ENCODE results near the gene SLC7A4.

Gene SLC7A4

GRCh38 chr22:20980523-20980922, 51.8 kb downstream of the SLC7A4 start:
- DNase-seq = no peak

GRCh38 chr22:20979940-20980453, 52.4 kb downstream of the SLC7A4 start:
- DNase-seq = no peak

- peak; percentile 87 for DNase-seq
Observed at GRCh38 chr22:20979243-20979809, 53.0 kb downstream of the SLC7A4 start.
